Right lobe of liver (tissue), 4 donors: ENCODE results near the gene MDN1.

Experiments
- POLR2A ChIP-seq: fragments of 450-650 bp; IDR thresholded peaks from one replicate; pipeline ENCODE4 v1.6.1; 2017; ENCODE audit warnings: antibody characterized with exemption, mild to moderate bottlenecking
- TF ChIP-seq, protein P1 (sequence below), 4 donors: fragments of 200-600 bp in 3 of 4; fragments of 450-650 bp in 1 of 4; IDR thresholded peaks; one replicate each; pipeline versions ENCODE4 v1.5.1 to v1.8.0; 2016 to 2022; ENCODE audit warnings: antibody characterized with exemption in 4 of 4, mild to moderate bottlenecking in 2 of 4
- donor health status: DM: no; HTN: no; CAD: no.
- donor health status: DM: no; HTN: no; CAD: no.
- donor health status: DM: no; HTN: yes; CAD: no.

DNA sequence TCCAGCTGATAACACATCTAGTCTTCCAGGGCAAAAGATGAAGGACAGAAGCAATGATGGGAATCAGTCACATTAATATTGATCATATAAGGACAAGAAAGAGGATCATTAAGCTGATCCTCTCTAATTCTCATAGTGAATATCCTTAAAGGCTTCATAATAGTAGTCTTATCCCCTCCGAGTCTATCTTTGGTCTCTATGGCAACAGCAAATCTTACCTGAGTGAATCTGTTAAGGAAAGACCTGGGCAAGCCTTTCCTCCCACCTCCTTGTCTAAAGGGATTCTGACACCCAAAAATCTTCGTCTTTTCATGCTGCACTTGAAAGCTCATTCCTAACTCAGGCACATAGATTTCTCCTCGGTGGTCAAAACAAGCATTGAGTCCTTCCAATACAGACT, 94.6 kb downstream of the MDN1 start:
- TF ChIP-seq, protein P1, sequence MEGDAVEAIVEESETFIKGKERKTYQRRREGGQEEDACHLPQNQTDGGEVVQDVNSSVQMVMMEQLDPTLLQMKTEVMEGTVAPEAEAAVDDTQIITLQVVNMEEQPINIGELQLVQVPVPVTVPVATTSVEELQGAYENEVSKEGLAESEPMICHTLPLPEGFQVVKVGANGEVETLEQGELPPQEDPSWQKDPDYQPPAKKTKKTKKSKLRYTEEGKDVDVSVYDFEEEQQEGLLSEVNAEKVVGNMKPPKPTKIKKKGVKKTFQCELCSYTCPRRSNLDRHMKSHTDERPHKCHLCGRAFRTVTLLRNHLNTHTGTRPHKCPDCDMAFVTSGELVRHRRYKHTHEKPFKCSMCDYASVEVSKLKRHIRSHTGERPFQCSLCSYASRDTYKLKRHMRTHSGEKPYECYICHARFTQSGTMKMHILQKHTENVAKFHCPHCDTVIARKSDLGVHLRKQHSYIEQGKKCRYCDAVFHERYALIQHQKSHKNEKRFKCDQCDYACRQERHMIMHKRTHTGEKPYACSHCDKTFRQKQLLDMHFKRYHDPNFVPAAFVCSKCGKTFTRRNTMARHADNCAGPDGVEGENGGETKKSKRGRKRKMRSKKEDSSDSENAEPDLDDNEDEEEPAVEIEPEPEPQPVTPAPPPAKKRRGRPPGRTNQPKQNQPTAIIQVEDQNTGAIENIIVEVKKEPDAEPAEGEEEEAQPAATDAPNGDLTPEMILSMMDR (IDR thresholded peaks at IDR 0.05): no peak
- no peak for TF ChIP-seq POLR2A
